Stimulated activated CD8-positive, alpha-beta memory T cell treated with anti-CD3 and anti-CD28 coated beads, Interleukin-7, amount 100 ng/mL, for 48 hours (primary cell): ENCODE measurements around the gene SHISA4.
"Not testable (repeated sequence)": the region's sequence is repeated elsewhere in the genome, so short reads cannot be mapped to it uniquely, and the experiment has no call there.

Experiments
- DNase-seq, 2 donors: peaks; one replicate each; pipeline ENCODE4 v3.0.0-alpha.2; 2020; ENCODE audit warnings: low read depth in 1 of 2; ENCODE audit errors: extremely low read depth in 1 of 2

Gene SHISA4

GRCh38 chr1:201895913-201896807 is 7.5 kb downstream of the SHISA4 start:
- DNase-seq = peak; percentile 76 to 78

GRCh38 chr1:201896951-201897391 is 8.3 kb downstream of the SHISA4 start:
- no peak for DNase-seq

- DNase-seq = no peak
Measured at GRCh38 chr1:201898240-201898894, 9.7 kb downstream of the SHISA4 start.

GRCh38 chr1:201898992-201899391 is 10.3 kb downstream of the SHISA4 start:
- no peak for DNase-seq

GRCh38 chr1:201899683-201900429 is 11.2 kb downstream of the SHISA4 start:
- no peak for DNase-seq

GRCh38 chr1:201900476-201900875 is 11.8 kb downstream of the SHISA4 start:
- DNase-seq = no peak

GRCh38 chr1:201901036-201901435 is 12.3 kb downstream of the SHISA4 start:
- not testable (repeated sequence) for DNase-seq

- DNase-seq = no peak
Measured at GRCh38 chr1:201902198-201902597, 13.5 kb downstream of the SHISA4 start.

GRCh38 chr1:201903135-201903534 is 14.4 kb downstream of the SHISA4 start:
- no peak for DNase-seq

- DNase-seq = no peak
Measured at GRCh38 chr1:201904579-201904978, 15.9 kb downstream of the SHISA4 start.

GRCh38 chr1:201905234-201905890 is 16.7 kb downstream of the SHISA4 start:
- no peak for DNase-seq

GRCh38 chr1:201906336-201906735 is 17.6 kb downstream of the SHISA4 start:
- no peak for DNase-seq

- no peak for DNase-seq
Measured at GRCh38 chr1:201907621-201908020, 18.9 kb downstream of the SHISA4 start.

- no peak for DNase-seq
Measured at GRCh38 chr1:201911826-201912571, 23.3 kb downstream of the SHISA4 start.

GRCh38 chr1:201912832-201913231 is 24.1 kb downstream of the SHISA4 start:
- no peak for DNase-seq

GRCh38 chr1:201914456-201915235 is 25.9 kb downstream of the SHISA4 start:
- no peak for DNase-seq

GRCh38 chr1:201916649-201917249 is 28.1 kb downstream of the SHISA4 start:
- DNase-seq = no peak

- no peak for DNase-seq
Measured at GRCh38 chr1:201917362-201918033, 28.8 kb downstream of the SHISA4 start.
